T-helper 22 cell (primary cell): ENCODE results near the gene GIPR.
"Not testable (repeated sequence)": the region's sequence is repeated elsewhere in the genome, so short reads cannot be mapped to it uniquely, and the experiment has no call there.

ENCODE experiments used
- DNase-seq: peaks from one replicate; pipeline ENCODE4 v3.0.0-alpha.2; 2020; ENCODE audit warnings: low read depth

GIPR gene

DNA sequence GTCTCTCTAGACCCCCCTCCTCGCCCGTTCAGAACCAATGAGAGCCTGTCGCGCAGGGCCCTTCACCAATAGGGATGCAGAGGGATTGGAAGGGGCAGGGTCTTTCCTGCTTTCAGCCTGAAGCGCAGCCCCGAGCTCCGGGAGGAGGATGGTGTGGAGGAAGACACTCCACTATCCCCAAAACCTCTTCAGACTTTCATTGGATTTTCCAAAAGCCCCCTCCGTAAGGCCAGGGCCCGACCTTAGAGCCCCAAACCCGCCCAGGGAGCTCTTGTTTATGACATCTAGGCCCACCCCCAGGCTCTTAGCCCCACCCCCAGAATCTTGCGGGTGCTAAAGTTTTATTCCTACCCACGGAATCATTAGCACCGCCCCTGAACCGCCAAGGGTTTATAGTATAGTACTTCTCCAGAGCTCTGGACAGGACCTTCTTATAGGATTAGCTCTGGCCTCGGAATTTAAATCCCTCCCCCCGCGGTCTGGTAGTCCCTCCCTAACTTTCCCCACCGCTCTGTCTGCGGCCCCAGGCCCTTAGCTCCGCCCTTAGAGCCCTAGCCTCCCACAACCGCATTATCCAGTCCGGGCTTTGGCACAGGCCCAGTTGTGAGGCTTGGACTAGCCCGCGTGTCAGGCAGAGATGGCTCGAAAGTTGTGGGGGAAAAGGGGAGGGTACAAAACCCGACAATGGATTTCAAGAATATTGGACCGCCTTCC lies 22.2 kb upstream of the GIPR start:
- DNase-seq = peak; percentile 61

DNA sequence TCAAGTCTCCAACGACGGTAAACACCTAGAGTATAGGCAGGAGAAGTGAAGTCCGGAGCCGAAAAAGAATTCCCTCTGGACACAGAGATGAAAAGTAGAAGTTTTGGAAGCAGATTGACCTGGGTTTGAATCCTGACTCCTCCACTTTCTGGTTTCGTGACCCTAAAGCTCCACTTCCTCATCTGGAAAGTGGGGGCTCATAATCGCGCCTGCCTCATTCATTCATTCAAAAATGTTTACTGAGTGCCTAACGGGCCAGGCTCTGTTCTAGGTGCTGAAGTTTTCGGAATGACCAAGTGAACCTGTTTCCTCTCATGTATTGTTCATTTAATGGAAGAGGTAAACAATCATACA lies 21.7 kb upstream of the GIPR start:
- no peak for DNase-seq

- no peak for DNase-seq
These were observed 17.3 kb upstream of the GIPR start for GRCh38 chr19:45650722-45651121.

- DNase-seq = no peak
These were observed 14.4 kb upstream of the GIPR start for GRCh38 chr19:45653634-45654033.

GRCh38 chr19:45655073-45655472 lies 12.9 kb upstream of the GIPR start:
- no peak for DNase-seq

GRCh38 chr19:45657520-45658167 lies 10.4 kb upstream of the GIPR start:
- no peak for DNase-seq

DNA sequence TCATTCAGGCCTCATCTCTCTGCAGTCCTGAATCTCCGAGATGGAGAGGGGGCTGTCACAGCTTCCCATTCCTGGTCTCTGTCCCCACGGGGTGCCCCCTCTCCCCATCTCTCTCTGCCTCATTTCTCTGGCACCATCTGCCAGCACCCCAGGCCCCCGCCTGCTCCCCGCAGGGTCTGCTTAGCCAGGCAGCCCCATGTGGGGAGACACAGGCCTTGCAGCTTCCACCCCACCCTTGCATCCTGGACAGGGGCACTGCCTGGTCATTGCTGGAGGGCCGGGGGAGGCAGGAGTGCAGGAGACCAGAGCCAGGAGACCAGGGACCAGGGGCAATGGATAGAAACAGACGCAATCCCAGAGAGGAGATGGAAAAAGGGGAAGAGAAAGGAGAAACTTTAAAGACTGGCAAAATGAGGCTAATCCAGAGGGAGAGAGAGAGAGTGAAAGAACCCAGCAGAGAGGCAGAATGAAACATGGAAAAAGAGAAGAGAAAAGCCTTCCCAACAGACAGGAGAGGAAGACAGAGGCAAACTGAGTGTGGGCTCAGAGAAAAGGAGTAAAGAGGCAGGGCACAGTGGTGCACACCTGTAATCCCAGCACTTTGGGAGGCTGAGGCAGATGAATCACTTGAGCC lies 8.8 kb upstream of the GIPR start:
- DNase-seq = no peak

GRCh38 chr19:45660636-45661035 lies 7.4 kb upstream of the GIPR start:
- DNase-seq = no peak

- no peak for DNase-seq
These were observed 4.2 kb upstream of the GIPR start for GRCh38 chr19:45663800-45664199.

DNA sequence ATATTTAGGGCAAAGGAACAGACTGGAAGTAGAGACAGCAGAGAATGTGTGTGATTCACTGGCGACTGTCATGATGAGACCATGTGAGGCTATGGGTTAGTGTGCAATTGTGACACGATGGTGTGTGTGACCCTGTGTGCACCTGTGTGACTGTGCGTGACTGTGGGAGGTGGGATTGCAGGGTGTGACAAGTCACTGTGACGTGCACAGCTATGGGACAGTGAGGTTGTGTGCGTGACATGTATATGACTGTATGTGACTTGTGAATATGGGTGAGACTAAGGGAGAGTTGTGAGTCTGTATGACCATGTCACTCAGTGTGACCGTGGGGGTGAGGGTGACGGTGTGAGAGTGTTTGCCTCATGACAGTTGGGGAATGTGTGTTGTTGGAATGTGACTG lies 3.4 kb upstream of the GIPR start:
- no peak for DNase-seq

GRCh38 chr19:45668342-45668871 lies 386 bp downstream of the GIPR start:
- no peak for DNase-seq

- no peak for DNase-seq
These were observed 2.8 kb downstream of the GIPR start for GRCh38 chr19:45670670-45671453.

- no peak for DNase-seq
These were observed 6.9 kb downstream of the GIPR start for GRCh38 chr19:45674946-45675345.

- DNase-seq = peak; percentile 40
These were observed 8.8 kb downstream of the GIPR start for GRCh38 chr19:45676851-45677263.

- peak; percentile 68 for DNase-seq
These were observed 9.6 kb downstream of the GIPR start for GRCh38 chr19:45677351-45678230.

DNA sequence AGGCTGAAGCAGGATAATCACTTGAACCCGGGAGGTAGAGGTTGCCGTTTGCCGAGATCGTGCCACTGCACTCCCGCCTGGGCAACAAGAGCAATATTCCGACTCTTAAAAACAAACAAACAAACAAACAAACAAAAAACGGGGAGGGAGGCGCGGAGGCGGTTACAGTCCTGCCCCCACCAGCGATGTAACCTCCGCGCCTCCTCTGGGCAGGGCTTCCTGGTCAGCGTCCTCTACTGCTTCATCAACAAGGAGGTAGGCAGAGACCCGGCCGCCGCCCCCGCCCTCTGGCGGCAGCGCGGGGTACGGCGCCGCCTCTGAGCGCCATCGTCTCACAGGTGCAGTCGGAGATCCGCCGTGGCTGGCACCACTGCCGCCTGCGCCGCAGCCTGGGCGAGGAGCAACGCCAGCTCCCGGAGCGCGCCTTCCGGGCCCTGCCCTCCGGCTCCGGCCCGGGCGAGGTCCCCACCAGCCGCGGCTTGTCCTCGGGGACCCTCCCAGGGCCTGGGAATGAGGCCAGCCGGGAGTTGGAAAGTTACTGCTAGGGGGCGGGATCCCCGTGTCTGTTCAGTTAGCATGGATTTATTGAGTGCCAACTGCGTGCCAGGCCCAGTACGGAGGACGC lies 13.5 kb downstream of the GIPR start:
- DNase-seq = peak; percentile 66

- DNase-seq = no peak
These were observed 14.1 kb downstream of the GIPR start for GRCh38 chr19:45682117-45682516.

- no peak for DNase-seq
These were observed 14.9 kb downstream of the GIPR start for GRCh38 chr19:45682908-45683307.

GRCh38 chr19:45685045-45685444 lies 17.0 kb downstream of the GIPR start:
- not testable (repeated sequence) for DNase-seq

- DNase-seq = no peak
These were observed 19.6 kb downstream of the GIPR start for GRCh38 chr19:45687599-45687998.
